ENCODE measurements around the gene ANK2. TPM values are rescaled to one million over a fixed set of nuclear protein-coding genes. Genes with fewer than 3 reads are reported as not detected.

The ANK2 gene
- total and polyA plus RNA-seq, 2 of the 13 experiments (the other 11 are each of a cell fraction or from before 2014, with no cell fraction given): 2.7 to 15.1 TPM

- Histone ChIP-seq H3K9me3 (ENCODE audit: low read length) (no peaks in the 10 kb centered on the region), H4K20me1 (ENCODE audit: insufficient read depth, low read length) (no peaks in the 10 kb centered on the region), H3K9ac (ENCODE audit: insufficient read depth, low read depth, low read length) (no peak overlapping the region), H3K27ac (ENCODE audit: extremely low read length, insufficient read depth, low read length) (no peak overlapping the region), H2AFZ (ENCODE audit: low read length) (no peak overlapping the region), H3K27me3 (ENCODE audit: control insufficient read depth in 1 of 2, insufficient read depth in 2 of 2, low read length in 2 of 2) (no peaks in the 10 kb centered on the region), H3K4me2 (ENCODE audit: low read depth, low read length) (no peak overlapping the region), H3K79me2 (ENCODE audit: insufficient read depth, low read length) (no peaks in the 10 kb centered on the region), H3K36me3 (replicated peaks in 1 of 2; ENCODE audit: control insufficient read depth in 1 of 2, insufficient read depth in 2 of 2, low read length in 2 of 2) (no peaks in the 10 kb centered on the region), H3K4me3 (replicated peaks in 1 of 3; ENCODE audit: insufficient read depth in 1 of 3, low read depth in 2 of 3, low read length in 3 of 3) (no peak overlapping the region), H3K4me1 (ENCODE audit: insufficient read depth, low read length) (peaks cover 6% of the 10 kb centered on the region)
- CTCF ChIA-PET (ENCODE audit: low intra/inter-chr PET ratio, low total read pairs): no interaction called here
- in situ Hi-C loops (cut with HindIII; ENCODE audit: extremely low pct_ligation_motif_present, low pct_unique_long_range_greater_than_20kb): no loop called here
- ATAC-seq: peak; percentile 25; the same call in 1 of the 3 replicates
- no TSS peak for BruUV-seq (replicated peaks)
- FAIRE-seq: no peak
- 0% methylated on average over 2 of the region's 2 CpGs for WGBS (ENCODE audit: low lambda C conversion rate)
- no peak for TF ChIP-seq EEA1 (CRISPR knock-in tag; IDR thresholded peaks at IDR 0.05; ENCODE audit: borderline replicate concordance)
- POLR2A ChIA-PET: no interaction called here
- intact Hi-C loops (cut with micrococcal nuclease; ENCODE audit: unreplicated experiment): no loop called here
- no peak for DNase-seq (ENCODE audit: low spot score)
Observed at GRCh38 chr4:113028074-113028473, 21.4 kb upstream of the ANK2 start.

GRCh38 chr4:113031212-113031611 lies 18.2 kb upstream of the ANK2 start:
- Histone ChIP-seq H3K79me2 (ENCODE audit: insufficient read depth, low read length) (no peaks in the 10 kb centered on the region), H3K27ac (ENCODE audit: extremely low read length, insufficient read depth, low read length) (no peak overlapping the region), H3K36me3 (replicated peaks in 1 of 2; ENCODE audit: control insufficient read depth in 1 of 2, insufficient read depth in 2 of 2, low read length in 2 of 2) (no peaks in the 10 kb centered on the region), H3K9me3 (ENCODE audit: low read length) (no peaks in the 10 kb centered on the region), H4K20me1 (ENCODE audit: insufficient read depth, low read length) (no peaks in the 10 kb centered on the region), H3K27me3 (ENCODE audit: control insufficient read depth in 1 of 2, insufficient read depth in 2 of 2, low read length in 2 of 2) (no peaks in the 10 kb centered on the region), H3K4me2 (ENCODE audit: low read depth, low read length) (no peak overlapping the region), H3K4me3 (replicated peaks in 1 of 3; ENCODE audit: insufficient read depth in 1 of 3, low read depth in 2 of 3, low read length in 3 of 3) (no peak overlapping the region), H3K4me1 (ENCODE audit: insufficient read depth, low read length) (peaks cover 6% of the 10 kb centered on the region), H2AFZ (ENCODE audit: low read length) (no peak overlapping the region), H3K9ac (ENCODE audit: insufficient read depth, low read depth, low read length) (no peak overlapping the region)
- ATAC-seq (no peak), DNase-seq (ENCODE audit: low spot score) (no peak), FAIRE-seq (no peak)
- intact Hi-C loops (cut with micrococcal nuclease; ENCODE audit: unreplicated experiment) (no loop called here), in situ Hi-C loops (cut with HindIII; ENCODE audit: extremely low pct_ligation_motif_present, low pct_unique_long_range_greater_than_20kb) (no loop called here)
- CTCF ChIA-PET (ENCODE audit: low intra/inter-chr PET ratio, low total read pairs): no interaction called here
- POLR2A ChIA-PET: no interaction called here
- 3% methylated on average over 1 of the region's 1 CpG for WGBS (ENCODE audit: low lambda C conversion rate)
- no TSS peak for BruUV-seq (replicated peaks)
- TF ChIP-seq ZNF572 (CRISPR knock-in tag; IDR thresholded peaks at IDR 0.05) (no peak), RAD51 (IDR thresholded peaks at IDR 0.05; ENCODE audit: borderline replicate concordance) (no peak), ZNF280B (CRISPR knock-in tag; IDR thresholded peaks at IDR 0.05; ENCODE audit: borderline replicate concordance) (no peak), PHF8 (CRISPR knock-in tag; IDR thresholded peaks at IDR 0.05) (no peak), ZNF281 (CRISPR knock-in tag; IDR thresholded peaks at IDR 0.05; ENCODE audit: borderline replicate concordance) (no peak), NFYC (CRISPR knock-in tag; IDR thresholded peaks at IDR 0.05) (no peak), HNF4A (CRISPR knock-in tag; IDR thresholded peaks at IDR 0.05) (no peak), MIER2 (CRISPR knock-in tag; IDR thresholded peaks at IDR 0.05) (no peak), GABPB1 (CRISPR knock-in tag; IDR thresholded peaks at IDR 0.05) (no peak), PBX2 (CRISPR knock-in tag; IDR thresholded peaks at IDR 0.05) (no peak), SP2 (CRISPR knock-in tag; IDR thresholded peaks at IDR 0.05) (no peak)
